NCI-H1105 (cell line): ENCODE measurements around the gene ARRB1.
"Not testable (repeated sequence)": the region's sequence is repeated elsewhere in the genome, so short reads cannot be mapped to it uniquely, and the experiment has no call there.

ENCODE experiments used
- DNase-seq: peaks from one replicate; lab custom pipeline; 2025; lab: John Stamatoyannopoulos, UW

Gene ARRB1

GRCh38 chr11:75351541-75351790 is at the start of gene ARRB1:
Gene ARRB1, minus strand, starts transcription at chr11:75351661. Its CDS starts 54 bp downstream, at chr11:75351607.
- no peak for DNase-seq

DNA sequence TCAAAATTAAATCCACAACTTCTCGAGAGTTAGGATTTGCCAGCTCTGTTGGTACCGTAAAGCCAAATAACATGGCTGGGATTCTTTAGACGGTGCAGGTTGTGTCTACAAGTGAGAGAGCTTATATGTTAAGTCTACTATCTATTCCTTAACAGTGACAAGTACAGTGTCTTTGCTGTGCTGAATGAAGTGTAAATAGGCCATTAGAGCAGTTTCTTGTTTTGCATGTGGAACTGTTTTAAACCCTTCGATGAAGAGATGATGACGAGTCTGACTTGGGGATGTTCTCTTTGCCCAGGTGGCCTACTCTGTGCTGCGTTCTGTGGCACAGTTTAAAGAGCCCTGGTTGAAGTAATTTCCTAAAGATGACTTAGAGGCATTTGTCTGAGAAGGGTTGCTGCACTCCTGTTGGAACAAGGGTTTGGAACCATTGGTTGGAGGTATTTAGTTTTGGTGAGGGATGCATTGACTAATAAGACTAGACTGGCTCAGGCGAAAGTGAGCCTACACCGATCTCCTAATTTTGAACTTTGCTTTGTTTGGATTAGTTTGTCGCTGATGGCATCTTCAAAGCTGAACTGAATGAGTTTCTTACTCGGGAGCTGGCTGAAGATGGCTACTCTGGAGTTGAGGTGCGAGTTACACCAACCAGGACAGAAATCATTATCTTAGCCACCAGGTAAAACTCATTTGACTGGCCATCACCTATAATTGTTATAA is 48.8 kb upstream of the ARRB1 start:
- no peak for DNase-seq

- peak; percentile 89 for DNase-seq
Measured at GRCh38 chr11:75399344-75400145, 48.1 kb upstream of the ARRB1 start, which contains the start of gene RPS3. Gene RPS3, plus strand, starts transcription at chr11:75399518. Its CDS starts 30 bp downstream, at chr11:75399548.

- no peak for DNase-seq
Measured at GRCh38 chr11:75398906-75399305, 47.4 kb upstream of the ARRB1 start.

- DNase-seq, result no peak
Measured at GRCh38 chr11:75394085-75394840, 42.8 kb upstream of the ARRB1 start.

- no peak for DNase-seq
Measured at GRCh38 chr11:75389925-75390324, 38.5 kb upstream of the ARRB1 start.

- DNase-seq, result no peak
Measured at GRCh38 chr11:75389276-75389605, 37.8 kb upstream of the ARRB1 start.

DNA sequence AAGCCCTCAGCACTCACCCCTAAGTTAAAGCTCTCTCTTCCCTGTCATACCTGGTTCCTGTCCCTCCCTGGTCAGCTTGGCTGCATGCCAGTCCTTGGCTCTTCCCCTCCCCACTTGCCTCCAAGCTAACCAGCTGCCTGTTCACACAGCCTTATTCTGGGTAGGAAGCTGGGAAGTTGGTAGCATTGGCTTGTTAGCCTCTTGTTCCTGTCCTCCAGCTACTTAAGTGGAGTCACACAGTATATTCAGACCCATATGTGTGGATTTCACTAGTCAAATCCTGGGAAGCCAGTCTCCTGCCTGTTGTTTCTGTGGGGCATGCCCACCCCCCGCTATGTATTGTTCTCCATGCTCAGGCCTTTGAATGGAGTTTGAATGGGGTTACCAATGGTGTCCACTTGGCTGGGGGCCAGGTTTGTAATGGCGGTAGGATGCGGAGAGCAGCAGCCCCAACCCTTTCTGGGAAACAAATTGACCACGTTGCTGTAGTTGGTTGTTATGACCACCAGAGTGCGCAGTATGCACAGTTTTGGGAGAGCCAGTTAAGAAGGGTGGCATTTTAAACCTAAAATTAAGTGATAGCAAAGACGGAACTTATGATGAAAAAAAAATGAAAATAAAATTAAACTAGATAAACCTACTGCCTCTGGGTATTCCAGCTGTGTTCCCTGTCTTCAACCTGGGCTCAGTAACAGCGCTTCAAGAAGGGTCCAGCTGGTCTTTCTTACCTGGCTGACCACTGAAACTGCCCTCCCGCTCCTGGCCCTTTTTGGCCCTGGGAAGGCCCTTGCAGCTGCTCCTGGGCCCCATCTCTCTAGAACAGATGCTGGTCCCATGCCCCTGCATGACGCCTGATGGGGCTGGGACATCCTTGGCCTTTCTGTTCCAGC is 37.2 kb upstream of the ARRB1 start:
- peak; percentile 85 for DNase-seq

GRCh38 chr11:75387736-75388294 is 36.4 kb upstream of the ARRB1 start:
- DNase-seq, result no peak

DNA sequence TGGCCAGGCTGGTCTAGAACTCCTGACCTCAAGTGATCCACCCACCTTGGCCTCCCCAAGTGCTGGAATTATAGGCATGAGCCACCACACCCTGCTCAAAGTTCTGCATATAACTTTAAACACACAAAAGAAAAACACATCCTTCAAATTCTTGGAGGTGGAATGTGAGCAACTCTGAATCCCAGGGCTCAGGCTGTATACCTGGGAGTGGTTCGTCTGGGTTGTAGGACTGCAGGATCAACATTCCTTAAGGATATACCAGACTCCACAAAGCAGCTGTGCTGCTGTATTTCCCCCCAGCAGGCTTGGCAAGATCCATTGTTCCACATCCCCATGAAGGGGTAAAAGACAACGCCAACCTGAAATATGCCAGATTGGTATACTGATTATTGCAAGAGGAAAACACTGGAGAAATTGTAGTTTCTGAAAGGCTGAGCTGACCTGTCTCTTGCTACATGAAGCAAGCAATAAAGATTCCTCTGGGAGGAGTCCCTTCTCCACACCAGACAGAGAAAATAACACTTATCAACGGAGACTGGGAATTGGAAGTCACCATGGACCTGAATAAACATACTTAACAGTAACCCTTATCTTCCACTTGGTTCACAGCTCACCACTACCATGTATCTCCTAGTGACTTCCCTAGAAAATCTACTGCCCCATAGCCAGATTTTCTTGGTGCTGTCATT is 35.6 kb upstream of the ARRB1 start:
- no peak for DNase-seq

DNA sequence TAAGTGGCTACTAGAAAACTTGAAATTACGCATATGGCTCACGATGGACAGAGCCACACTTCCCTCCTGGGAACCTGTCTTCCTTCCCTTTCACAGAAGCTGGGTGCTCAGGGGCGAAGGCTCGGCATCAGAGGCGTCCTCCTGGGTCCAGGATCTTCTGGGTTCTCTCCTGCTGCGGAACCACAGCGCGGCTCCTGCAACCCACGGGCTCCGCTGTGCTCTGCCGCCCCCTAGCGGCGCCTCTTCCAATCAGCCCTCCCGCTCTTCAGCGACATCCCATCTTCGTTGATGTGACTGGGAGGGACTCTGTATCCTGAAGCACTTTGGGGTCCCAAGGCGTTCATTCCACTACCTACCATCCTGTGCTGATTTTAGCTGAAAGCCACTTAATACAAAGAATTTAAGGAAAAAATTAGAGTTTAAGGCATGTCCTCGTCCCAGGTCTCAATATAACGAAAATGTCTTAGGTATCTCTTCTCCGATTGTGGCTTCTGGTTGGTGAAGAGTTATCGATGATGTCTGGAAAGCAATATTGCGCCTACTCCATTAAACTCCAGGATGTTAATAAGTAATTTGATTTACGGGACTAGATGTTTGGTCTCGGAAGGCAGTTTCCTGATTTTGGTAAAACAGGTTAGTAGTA is 33.1 kb upstream of the ARRB1 start:
- peak; percentile 54 for DNase-seq

DNA sequence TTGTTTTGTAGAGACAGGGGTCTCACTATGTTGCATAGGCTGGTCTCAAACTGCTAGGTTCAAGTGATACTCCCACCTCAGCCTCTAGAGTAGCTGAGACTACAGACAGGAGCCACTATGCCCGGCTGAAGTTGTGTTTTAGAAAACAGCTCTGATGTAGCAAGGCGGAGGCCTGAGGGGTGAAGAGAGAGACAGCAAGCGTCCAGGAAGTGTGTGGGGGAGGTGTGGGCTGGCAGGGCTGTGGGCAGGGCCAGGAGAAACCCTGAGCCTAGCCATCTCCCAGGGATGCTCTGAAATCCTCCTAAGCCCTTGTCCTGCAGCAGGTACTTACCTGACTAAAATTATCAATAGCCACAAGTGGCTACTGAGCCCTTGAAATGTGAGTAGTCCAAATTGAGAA is 31.8 kb upstream of the ARRB1 start:
- no peak for DNase-seq

DNA sequence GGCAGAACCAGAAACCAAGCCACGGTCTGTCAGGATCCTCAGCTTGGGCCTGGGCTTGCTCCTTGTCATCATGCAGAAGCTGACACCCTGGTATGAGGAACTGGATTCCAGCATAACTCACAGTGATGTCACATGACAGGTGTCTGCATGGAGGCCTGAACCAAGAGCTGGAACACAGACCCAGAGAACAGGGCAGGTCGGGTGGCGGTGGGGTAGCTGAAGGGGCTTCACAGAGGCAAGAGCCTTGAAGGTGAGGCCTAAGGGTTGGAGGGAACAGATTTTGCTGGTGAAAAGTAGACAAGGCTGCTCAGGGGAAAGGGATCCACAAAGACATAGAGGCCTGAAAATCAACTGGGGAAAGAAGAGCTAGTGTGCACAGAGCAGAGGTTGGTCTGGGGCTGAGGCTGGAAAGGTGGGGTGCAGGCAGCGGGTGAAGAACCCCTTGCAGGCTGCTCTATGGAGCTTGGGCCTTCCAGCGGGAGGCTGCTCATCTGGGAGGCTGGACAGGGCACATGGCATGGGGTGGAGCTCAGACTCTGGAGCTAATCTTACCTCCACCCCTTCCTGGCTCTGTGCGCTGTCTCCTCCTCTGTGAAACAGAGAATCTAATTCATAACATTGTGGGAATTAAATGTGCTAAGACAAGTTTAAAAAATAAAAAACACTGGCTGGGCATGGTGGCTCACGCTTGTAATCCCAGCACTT is 29.4 kb upstream of the ARRB1 start:
- no peak for DNase-seq

GRCh38 chr11:75380245-75380644 is 28.8 kb upstream of the ARRB1 start:
- DNase-seq, result no peak

GRCh38 chr11:75378776-75379175 is 27.3 kb upstream of the ARRB1 start:
- DNase-seq, result not testable (repeated sequence)

- DNase-seq, result no peak
Measured at GRCh38 chr11:75376175-75376574, 24.7 kb upstream of the ARRB1 start.

DNA sequence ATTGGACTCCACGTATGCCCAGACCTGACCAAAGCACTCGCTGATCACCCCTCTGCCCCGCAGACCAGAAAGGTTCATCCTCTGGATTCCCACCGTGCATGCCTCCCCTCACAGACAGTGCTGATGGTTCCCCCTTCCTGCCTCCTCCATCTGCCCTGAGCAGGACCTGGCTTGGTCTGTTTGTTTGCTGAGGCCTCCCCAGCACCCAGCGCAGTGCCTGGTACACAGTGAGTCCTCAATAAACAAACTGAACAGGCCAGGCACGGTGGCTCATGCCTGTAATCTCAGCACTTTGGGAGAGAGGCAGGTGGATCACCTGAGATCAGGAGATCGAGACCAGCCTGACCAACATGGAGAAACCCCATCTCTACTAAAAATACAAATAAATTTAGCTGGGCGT is 24.2 kb upstream of the ARRB1 start:
- DNase-seq, result no peak

DNA sequence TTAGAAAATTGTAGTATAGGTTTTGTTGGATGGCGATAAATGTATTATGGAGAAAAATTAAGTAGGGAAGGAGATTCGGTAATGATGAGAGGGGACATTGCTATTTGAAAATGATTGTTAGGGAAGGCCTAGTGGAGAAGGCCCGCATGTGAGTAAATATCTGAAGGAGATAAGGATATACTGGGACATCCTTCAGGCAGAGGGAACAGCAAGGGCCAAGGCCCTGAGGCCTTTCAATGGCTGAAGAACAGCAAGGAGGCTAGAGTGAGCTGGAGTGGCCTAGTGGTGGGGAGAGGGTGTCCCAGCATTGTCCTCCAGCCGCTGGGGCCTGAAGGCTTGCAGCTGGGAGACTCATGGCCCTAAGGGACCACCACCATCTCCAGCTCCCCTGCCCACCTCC is 23.2 kb upstream of the ARRB1 start:
- no peak for DNase-seq

- DNase-seq, result no peak
Measured at GRCh38 chr11:75373201-75373600, 21.7 kb upstream of the ARRB1 start.
